GM19467 (cell line): ENCODE measurements around the gene OPCML.

ENCODE experiments used
- ATAC-seq: cut with Tn5 transposase; IDR thresholded peaks from one replicate; pipeline ENCODE4 v1.9.1; 2021; ENCODE audit warnings: mild to moderate bottlenecking, moderate library complexity; ENCODE audit not compliant: unreplicated experiment

The OPCML gene

DNA sequence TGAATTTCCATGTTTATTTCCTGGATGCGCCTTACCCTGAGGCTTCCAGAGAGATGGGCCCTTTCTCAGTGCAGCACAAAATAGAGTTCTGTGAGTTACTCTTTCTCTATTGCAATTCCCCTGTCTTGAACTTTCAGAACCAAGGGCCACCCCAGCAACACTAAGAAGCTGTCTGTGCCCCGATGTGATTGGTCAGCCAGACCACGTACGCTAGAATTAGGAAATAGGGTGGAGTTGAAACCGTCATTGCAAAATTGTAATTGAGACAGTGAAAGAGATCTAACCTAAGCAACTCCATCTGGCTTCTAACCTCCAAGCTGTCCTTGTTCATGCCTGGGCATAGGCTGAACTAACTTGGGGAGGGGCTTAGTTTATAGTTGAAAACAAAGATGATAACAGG is 981.3 kb downstream of the OPCML start:
- ATAC-seq = no peak

DNA sequence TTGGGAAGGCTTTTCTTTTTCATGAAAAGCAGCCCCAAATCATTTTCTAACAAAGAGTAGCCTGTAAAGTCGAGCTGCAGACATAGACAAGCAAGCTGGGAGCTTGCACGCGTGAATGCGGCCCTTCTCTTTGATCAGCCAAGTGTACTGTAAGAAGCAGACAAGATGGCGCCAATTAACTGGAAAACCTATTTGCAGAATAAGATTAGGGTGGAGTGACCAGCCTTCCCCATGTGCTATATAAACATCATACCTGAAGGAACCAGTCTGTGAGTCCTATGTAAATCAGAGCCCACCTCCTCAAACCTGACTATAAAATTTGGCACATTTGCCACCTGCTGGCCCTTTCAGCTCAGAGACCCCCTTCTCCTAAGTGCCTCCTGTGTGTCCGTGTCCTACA is 982.7 kb downstream of the OPCML start:
- ATAC-seq = no peak

- no peak for ATAC-seq
These were observed 983.3 kb downstream of the OPCML start for GRCh38 chr11:132549001-132549400.

DNA sequence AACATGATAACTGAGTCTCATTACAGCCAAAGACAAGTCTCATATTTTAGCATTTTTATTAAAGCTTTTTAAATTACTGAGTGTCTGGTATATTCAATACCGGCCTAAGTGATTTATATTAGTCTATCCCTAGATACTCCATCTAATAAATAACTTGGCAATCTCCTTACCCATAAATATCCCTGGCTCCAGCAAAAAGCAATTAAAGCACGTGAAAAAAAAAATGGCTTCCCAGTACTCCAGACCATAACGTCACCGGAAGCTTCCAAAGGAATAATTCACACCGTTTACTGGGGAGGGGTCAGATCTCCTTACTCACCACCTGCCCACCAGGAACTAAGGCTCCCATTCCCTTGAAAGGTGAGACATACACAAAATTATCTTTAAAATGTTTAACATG is 988.3 kb downstream of the OPCML start:
- ATAC-seq = no peak

GRCh38 chr11:132541794-132542193 is 990.5 kb downstream of the OPCML start:
- ATAC-seq = no peak

- ATAC-seq = no peak
These were observed 991.7 kb downstream of the OPCML start for GRCh38 chr11:132540581-132540980.

GRCh38 chr11:132539590-132540368 is 992.5 kb downstream of the OPCML start:
- ATAC-seq = no peak

DNA sequence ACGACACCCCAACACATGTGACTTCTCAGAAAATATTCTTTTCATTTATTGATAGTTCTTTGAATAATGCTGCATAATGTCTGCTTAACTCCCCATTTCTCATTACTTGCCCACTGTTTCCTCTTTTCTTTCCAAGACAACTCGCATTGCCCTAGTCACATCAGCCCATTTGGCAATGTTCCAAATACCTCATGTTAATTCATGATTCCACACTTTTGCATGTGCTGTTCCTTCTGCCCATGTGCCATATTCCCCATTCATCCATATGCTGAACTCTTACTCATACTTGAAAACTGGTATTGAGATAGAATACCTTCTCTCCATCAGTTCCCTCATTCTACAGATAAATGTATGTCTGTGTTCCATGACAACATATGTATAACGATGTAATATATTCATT is 993.7 kb downstream of the OPCML start:
- ATAC-seq = no peak

DNA sequence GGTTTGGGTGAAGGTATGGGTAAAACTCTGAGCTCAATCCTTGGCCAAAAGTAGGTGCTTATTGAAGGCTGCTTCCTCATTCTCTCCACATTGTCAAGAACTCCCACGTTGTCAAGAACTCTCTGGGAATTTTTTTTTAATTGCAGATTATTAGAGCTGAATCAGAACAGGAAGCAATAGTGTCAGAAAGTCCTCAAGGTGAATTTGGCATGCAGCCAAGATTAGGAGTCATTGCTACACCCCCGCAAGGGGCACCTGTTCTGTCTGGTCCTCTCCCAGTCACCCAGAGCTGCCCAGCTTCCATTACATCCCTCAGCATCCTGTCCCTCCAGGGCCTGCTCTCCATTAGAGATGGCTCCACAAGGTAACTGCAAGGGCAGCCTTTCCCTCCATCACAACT is 996.5 kb downstream of the OPCML start:
- no peak for ATAC-seq

- ATAC-seq = no peak
These were observed 1000.4 kb downstream of the OPCML start for GRCh38 chr11:132531921-132532320.

- ATAC-seq = no peak
These were observed 1004.1 kb downstream of the OPCML start for GRCh38 chr11:132528181-132528580.

- no peak for ATAC-seq
These were observed 1008.4 kb downstream of the OPCML start for GRCh38 chr11:132523929-132524328.

GRCh38 chr11:132520199-132520598 is 1012.1 kb downstream of the OPCML start:
- no peak for ATAC-seq

DNA sequence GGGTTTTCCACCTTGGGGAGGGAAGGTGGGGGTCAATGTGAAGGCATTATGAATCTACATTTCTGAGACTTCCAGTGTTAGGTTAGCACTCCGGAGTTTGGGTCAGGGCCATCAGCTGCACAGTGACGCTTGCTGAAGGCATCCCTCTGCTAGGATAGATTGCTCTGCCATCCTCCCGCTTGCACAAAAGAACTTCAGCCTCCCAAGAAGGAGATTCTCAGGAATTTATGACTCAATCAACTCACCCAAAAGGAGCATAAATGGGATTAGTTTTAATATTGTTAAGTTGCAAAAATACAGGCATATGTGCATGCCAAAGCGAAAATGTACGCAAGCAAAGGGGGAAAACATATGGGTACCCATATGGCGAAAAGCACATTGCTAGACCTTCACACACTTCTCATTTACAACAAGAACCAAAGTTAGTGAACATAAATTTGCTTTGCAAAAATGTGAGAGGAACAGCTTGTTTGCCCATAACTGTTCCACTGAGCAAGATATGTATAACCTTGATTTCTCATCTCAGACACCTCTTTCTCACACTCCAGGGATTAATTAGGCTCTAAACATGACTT is 1013.0 kb downstream of the OPCML start:
- ATAC-seq = no peak

- ATAC-seq = no peak
These were observed 1027.7 kb downstream of the OPCML start for GRCh38 chr11:132504501-132505041.

- no peak for ATAC-seq
These were observed 1030.9 kb downstream of the OPCML start for GRCh38 chr11:132501356-132501755.

DNA sequence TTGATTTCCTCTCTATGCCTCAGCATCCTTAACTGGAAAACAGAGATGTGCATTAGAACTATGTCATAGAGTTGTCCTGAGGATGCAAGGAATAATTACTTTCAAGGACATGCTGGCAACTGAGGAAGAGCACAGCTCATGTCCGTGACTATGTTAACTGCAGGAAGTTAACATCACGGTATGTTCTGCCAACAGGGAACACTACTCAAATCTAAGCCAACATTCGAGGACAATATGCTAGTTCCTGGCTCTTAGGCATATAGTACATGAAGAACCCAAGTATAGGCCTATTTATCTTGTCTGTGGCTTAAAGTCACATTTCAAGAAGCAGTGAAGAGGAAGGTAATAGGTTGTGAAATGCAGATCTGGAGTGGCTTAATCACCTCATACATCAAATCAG is 1032.6 kb downstream of the OPCML start:
- ATAC-seq = no peak

GRCh38 chr11:132496341-132496740 is 1036.0 kb downstream of the OPCML start:
- ATAC-seq = no peak

- ATAC-seq = no peak
These were observed 1038.5 kb downstream of the OPCML start for GRCh38 chr11:132493801-132494200.

GRCh38 chr11:132490978-132491377 is 1041.3 kb downstream of the OPCML start:
- no peak for ATAC-seq

DNA sequence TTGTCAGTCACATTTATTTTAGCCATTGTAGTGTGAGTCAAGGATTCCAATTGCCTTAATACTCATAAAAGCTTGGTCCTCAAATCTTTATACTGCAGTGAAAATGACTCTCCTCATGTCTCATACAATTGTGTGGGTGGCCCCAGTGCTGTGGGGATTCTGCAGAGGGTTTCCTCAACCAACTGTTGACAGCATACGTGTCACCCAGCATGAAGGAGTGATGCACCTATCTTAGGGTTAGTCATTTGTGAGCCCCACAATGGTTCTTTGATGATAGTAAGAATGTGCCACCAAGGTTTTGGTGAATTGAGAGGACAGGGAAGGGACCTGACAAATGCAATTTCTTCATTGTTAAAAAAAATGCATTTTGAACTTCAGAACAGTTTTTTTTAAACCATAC is 1046.2 kb downstream of the OPCML start:
- ATAC-seq = no peak

DNA sequence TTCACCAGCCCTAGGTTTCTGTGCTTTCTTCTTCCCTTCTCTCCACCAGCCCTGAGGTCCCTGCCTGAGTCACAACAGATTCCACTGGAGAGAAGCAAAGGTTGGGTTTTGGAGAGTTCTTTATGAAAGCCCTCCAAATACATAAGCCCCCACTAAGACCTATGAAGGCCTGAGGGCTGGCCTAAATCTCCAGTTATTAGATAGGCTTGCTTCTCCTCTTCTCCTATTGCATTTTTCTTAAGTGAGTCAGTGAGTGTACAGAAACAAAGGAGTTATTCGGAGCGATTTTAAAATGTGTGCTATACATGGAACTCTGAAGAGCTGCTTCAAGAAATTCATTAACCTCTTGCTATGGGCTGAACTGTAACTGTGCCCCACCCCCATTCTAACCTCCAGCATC is 1057.3 kb downstream of the OPCML start:
- no peak for ATAC-seq
